Right lobe of liver (tissue), 6 donors: ENCODE results near the gene HELT. TPM values are rescaled to one million over a fixed set of nuclear protein-coding genes. Genes with fewer than 3 reads are reported as not detected.

ENCODE experiments used
- ATAC-seq, 4 donors: fragments of 200-7000 bp; cut with Tn5 transposase; one replicate each; pipeline ENCODE4 v1.9.1; 2020; ENCODE audit warnings: mild to moderate bottlenecking in 4 of 4, moderate library complexity in 4 of 4
- DNase-seq, 3 donors: peaks; one replicate each; pipeline ENCODE4 v3.0.0-alpha.2; 2020
- H3K27ac ChIP-seq, 3 donors: fragments of 200-600 bp; one replicate each; pipeline ENCODE4 v1.8.0; 2022
- H3K27me3 ChIP-seq, 2 donors: fragments of 200-600 bp; one replicate each; pipeline ENCODE4 v1.8.0; 2022
- H3K36me3 ChIP-seq, 4 donors: fragments of 200-600 bp; sonication (generic) in 1 of 4; one replicate each; pipeline versions ENCODE4 v1.5.1 to v1.8.0; 2017 to 2022; ENCODE audit warnings: control low read depth in 1 of 4
- H3K4me1 ChIP-seq, 4 donors: fragments of 200-600 bp; sonication (generic) in 1 of 4; one replicate each; pipeline versions ENCODE4 v1.5.1 to v1.8.0; 2017 to 2022; ENCODE audit warnings: control low read depth in 1 of 4
- H3K4me3 ChIP-seq, 3 donors: fragments of 200-600 bp; one replicate each; pipeline ENCODE4 v1.8.0; 2022
- H3K9me3 ChIP-seq, 4 donors: fragments of 200-600 bp; sonication (generic) in 1 of 4; one replicate each; pipeline versions ENCODE4 v1.5.1 to v1.8.0; 2017 to 2022; ENCODE audit warnings: control low read depth in 1 of 4
- POLR2A ChIP-seq: fragments of 450-650 bp; IDR thresholded peaks from one replicate; pipeline ENCODE4 v1.6.1; 2017; ENCODE audit warnings: antibody characterized with exemption, mild to moderate bottlenecking
- WGBS: methylation state at CpG from one replicate; pipeline ENCODE4 v1.1.6; 2018; ENCODE audit warnings: low coverage, low lambda C conversion rate; ENCODE audit not compliant: insufficient coverage; ENCODE audit errors: missing lambda C conversion rate; 5-methylcytosine and 5-hydroxymethylcytosine counted together
- intact Hi-C, 2 donors: fragments of 100-400 bp; cut with DNase I; formaldehyde crosslinking; loops; one replicate each; pipeline versions ENCODE4 v1.11.2 to v1.14.1; 2022
- total RNA-seq, 6 experiments: library from RNA; depleted of rRNA in 2 of 6; stranded (reverse); fragments of >200 nt in 2 of 6; fragmentation: NEBNext Ultra II Directional in 3 of 6; extraction: Animal tissue kit (Norgen Biotek cat#: 25700) in 3 of 6; gene quantifications; one replicate each; pipeline versions ENCODE4 v1.1.0 to v1.2.4, GENCODE V29; 2016 to 2023
- TF ChIP-seq, protein P1 (sequence below), 4 donors: fragments of 200-600 bp in 3 of 4; fragments of 450-650 bp in 1 of 4; IDR thresholded peaks; one replicate each; pipeline versions ENCODE4 v1.5.1 to v1.8.0; 2016 to 2022; ENCODE audit warnings: antibody characterized with exemption in 4 of 4, mild to moderate bottlenecking in 2 of 4
- donor health status: DM: no; HTN: yes; CAD: no.
- donor health status: DM: no; HTN: no; CAD: no.
- donor health status: DM: no; HTN: no; CAD: no.
- donor health status: DM: no; HTN: yes; CAD: no.
- donor health status: DM: no; HTN: yes; CAD: no.

Gene HELT
- total RNA-seq, 6 experiments from 2014 or later: not detected

DNA sequence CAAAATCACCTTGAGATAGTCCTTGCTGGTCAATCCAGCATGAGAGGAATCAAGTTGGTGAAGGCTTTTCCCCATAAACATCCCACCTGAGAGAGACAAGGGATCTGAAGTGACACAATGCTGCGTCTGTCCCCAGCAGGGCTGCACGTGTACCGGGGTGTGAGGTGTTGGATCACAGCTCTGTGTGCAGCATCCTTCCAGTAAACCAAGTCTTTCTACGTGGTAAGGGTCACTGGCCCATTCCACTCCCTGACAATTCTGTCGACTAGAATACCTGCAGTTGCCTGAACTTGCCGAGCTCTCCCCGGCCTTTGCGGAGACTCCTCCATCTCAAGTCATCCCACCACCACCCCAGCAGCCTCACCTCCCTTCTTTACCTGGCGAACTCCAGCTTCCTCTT, 14.8 kb downstream of the HELT start:
- WGBS: 71% methylated on average over 3 of the region's 9 CpGs
- Histone ChIP-seq H3K27ac (no peak overlapping the region), H3K9me3 (no peaks in the 10 kb centered on the region), H3K36me3 (no peaks in the 10 kb centered on the region), H3K4me3 (no peak overlapping the region), H3K4me1 (peaks cover 0 to 6% (median 3%) of the 10 kb centered on the region in 4 donors), H3K27me3 (no peaks in the 10 kb centered on the region)
- ATAC-seq (no peak), DNase-seq (no peak)
- TF ChIP-seq, protein P1, sequence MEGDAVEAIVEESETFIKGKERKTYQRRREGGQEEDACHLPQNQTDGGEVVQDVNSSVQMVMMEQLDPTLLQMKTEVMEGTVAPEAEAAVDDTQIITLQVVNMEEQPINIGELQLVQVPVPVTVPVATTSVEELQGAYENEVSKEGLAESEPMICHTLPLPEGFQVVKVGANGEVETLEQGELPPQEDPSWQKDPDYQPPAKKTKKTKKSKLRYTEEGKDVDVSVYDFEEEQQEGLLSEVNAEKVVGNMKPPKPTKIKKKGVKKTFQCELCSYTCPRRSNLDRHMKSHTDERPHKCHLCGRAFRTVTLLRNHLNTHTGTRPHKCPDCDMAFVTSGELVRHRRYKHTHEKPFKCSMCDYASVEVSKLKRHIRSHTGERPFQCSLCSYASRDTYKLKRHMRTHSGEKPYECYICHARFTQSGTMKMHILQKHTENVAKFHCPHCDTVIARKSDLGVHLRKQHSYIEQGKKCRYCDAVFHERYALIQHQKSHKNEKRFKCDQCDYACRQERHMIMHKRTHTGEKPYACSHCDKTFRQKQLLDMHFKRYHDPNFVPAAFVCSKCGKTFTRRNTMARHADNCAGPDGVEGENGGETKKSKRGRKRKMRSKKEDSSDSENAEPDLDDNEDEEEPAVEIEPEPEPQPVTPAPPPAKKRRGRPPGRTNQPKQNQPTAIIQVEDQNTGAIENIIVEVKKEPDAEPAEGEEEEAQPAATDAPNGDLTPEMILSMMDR (IDR thresholded peaks at IDR 0.05): no peak
- no peak for TF ChIP-seq POLR2A
- intact Hi-C loops: no loop called here

GRCh38 chr4:185033950-185034349, 15.7 kb downstream of the HELT start:
- Histone ChIP-seq H3K4me1 (peaks cover 0 to 6% (median 3%) of the 10 kb centered on the region in 4 donors), H3K36me3 (no peaks in the 10 kb centered on the region), H3K4me3 (no peak overlapping the region), H3K27ac (no peak overlapping the region), H3K9me3 (no peaks in the 10 kb centered on the region), H3K27me3 (no peaks in the 10 kb centered on the region)
- ATAC-seq: no peak
- TF ChIP-seq, protein P1 (IDR thresholded peaks at IDR 0.05): no peak
- no peak for TF ChIP-seq POLR2A
- DNase-seq: no peak
- WGBS: 80% methylated on average over 6 of the region's 6 CpGs
- intact Hi-C loops: no loop called here

DNA sequence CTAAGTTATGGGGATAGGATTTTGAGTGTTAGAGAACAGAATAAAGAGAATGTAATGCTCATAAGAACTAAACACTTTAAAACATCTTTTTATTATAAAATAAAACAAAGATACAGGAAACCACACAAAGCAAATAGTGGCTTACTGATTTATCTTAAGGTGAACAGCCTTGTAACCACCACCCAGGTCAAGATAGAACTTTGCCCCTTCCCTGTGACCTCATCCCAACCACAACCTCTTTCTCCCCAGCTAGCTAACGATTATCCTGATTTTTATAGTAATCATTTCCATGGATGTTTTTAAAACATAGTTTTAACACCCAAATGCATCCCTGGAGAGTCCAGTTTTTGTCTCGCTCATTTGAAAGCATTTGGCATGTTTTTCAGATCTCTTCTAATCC, 17.0 kb downstream of the HELT start:
- ATAC-seq (peak; percentile 29 to 79 (median 46)), DNase-seq (no peak)
- Histone ChIP-seq H3K4me1 (peaks cover 0 to 6% (median 3%) of the 10 kb centered on the region in 4 donors), H3K27me3 (no peaks in the 10 kb centered on the region), H3K27ac (no peak overlapping the region), H3K4me3 (no peak overlapping the region), H3K9me3 (no peaks in the 10 kb centered on the region), H3K36me3 (no peaks in the 10 kb centered on the region)
- 53% methylated on average over 2 of the region's 2 CpGs for WGBS
- no peak for TF ChIP-seq POLR2A
- intact Hi-C loops: loop anchor here in 1 of 2 donors (5.0 kb wide), 1 partner anchor 102 kb away; no protein-coding TSS in a partner anchor

DNA sequence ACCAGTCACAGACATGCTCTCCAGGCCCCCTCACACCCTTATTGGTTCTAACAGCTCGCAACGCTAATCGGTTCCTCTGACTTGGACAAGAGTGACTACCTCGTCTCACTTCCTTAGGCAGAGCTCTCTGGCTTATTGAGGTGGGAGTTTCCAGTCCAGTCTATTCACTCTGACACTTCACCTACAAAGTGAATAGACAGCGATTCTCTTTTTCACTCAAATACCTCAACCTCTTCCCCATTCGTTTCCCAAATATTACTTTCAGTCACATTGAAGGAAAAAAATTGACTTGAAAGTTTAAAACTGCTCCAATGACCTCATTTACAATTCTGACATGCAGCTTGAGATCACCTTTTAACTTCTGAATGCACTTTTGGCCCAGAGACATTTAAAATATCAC, 17.7 kb downstream of the HELT start:
- Histone ChIP-seq H3K4me3 (no peak overlapping the region), H3K36me3 (no peaks in the 10 kb centered on the region), H3K9me3 (no peaks in the 10 kb centered on the region), H3K27ac (no peak overlapping the region), H3K4me1 (peaks cover 0 to 6% (median 3%) of the 10 kb centered on the region in 4 donors), H3K27me3 (no peaks in the 10 kb centered on the region)
- ATAC-seq: no peak
- intact Hi-C loops: loop anchor here in 1 of 2 donors (5.0 kb wide), 1 partner anchor 101 kb away; no protein-coding TSS in a partner anchor
- WGBS: 92% methylated on average over 6 of the region's 6 CpGs
- TF ChIP-seq, protein P1 (IDR thresholded peaks at IDR 0.05): no peak
- no peak for TF ChIP-seq POLR2A
- no peak for DNase-seq

DNA sequence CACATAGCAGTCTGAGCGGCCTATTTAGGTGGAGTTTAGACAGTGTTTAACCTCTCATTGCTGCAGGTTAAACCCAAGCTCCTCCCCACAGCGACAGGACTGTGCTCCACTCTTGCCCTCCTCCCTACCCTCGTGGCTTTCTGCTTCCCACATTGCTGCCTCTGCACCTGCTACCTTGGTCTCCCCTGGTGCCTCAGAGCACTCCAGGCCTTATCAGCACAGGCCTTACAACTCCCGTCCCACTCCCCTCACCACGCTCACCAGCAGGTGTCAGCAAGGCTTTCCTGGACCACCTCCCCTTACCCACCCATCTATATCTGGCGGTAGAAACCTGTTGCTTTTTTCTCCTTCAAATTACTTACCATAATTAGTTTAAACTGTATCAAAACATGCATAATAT, 18.6 kb downstream of the HELT start:
- ATAC-seq: no peak
- no peaks in the 10 kb centered on the region for H3K9me3 ChIP-seq
- no peaks in the 10 kb centered on the region for H3K27me3 ChIP-seq
- peaks cover 0 to 6% (median 3%) of the 10 kb centered on the region in 4 donors for H3K4me1 ChIP-seq
- no peak for DNase-seq
- no peak overlapping the region for H3K4me3 ChIP-seq
- no peak for TF ChIP-seq POLR2A
- TF ChIP-seq, protein P1 (IDR thresholded peaks at IDR 0.05): no peak
- WGBS: 92% methylated on average over 6 of the region's 6 CpGs
- H3K36me3 ChIP-seq: no peaks in the 10 kb centered on the region
- no peak overlapping the region for H3K27ac ChIP-seq
- intact Hi-C loops: loop anchor here in 1 of 2 donors (5.0 kb wide), 1 partner anchor 100 kb away; no protein-coding TSS in a partner anchor
